CD4-positive, CD25-positive, alpha-beta regulatory T cell (primary cell): Measurements from ENCODE around the gene GOLGA6L10. TPM values are rescaled to one million over a fixed set of nuclear protein-coding genes. Genes with fewer than 3 reads are reported as not detected.
"Not testable (repeated sequence)": the region's sequence is repeated elsewhere in the genome, so short reads cannot be mapped to it uniquely, and the experiment has no call there.

Source experiments
- ATAC-seq, 2 donors: fragments of 150-1000 bp; cut with Tn5 transposase; one replicate each; pipeline ENCODE4 v1.10.0; 2021; ENCODE audit warnings: low read depth in 2 of 2, moderate number of reproducible peaks in 2 of 2, moderate library complexity in 1 of 2
- DNase-seq, 3 donors: peaks; one replicate each; pipeline versions ENCODE4 v3.0.0 to v3.0.0-alpha.2; 2012 to 2022; ENCODE audit warnings: mixed read lengths in 1 of 3
- H3K27ac ChIP-seq: one replicate; pipeline ENCODE4 v1.7.0; 2013; ENCODE audit warnings: mild to moderate bottlenecking, low read length; ENCODE audit not compliant: insufficient read depth, poor library complexity, severe bottlenecking
- H3K27me3 ChIP-seq: one replicate; pipeline ENCODE4 v1.7.0; 2013; ENCODE audit warnings: low read length; ENCODE audit not compliant: control insufficient read depth, insufficient read depth
- H3K36me3 ChIP-seq: one replicate; pipeline ENCODE4 v1.7.0; 2013; ENCODE audit warnings: mild to moderate bottlenecking, low read length, moderate library complexity; ENCODE audit not compliant: control insufficient read depth, insufficient read depth
- H3K4me1 ChIP-seq: 2 replicates; pipeline ENCODE4 v1.7.0; 2013; ENCODE audit warnings: mild to moderate bottlenecking, low read length; ENCODE audit not compliant: insufficient read depth, control insufficient read depth, poor library complexity, severe bottlenecking
- H3K4me3 ChIP-seq: one replicate; pipeline ENCODE4 v1.7.0; 2013; ENCODE audit warnings: low read depth, mild to moderate bottlenecking, low read length, moderate library complexity
- H3K9me3 ChIP-seq, 2 experiments: 1 replicate in 1 of 2; 2 replicates in 1 of 2; pipeline ENCODE4 v1.7.0; 2013; ENCODE audit warnings: low read length in 2 of 2, mild to moderate bottlenecking in 1 of 2, moderate library complexity in 1 of 2; ENCODE audit not compliant: control insufficient read depth in 2 of 2
- H3K27ac Mint-ChIP-seq, 3 donors: one replicate each; pipeline ENCODE4 v1.8.0; 2020 to 2022; ENCODE audit warnings: mild to moderate bottlenecking in 3 of 3, mixed read lengths in 3 of 3, moderate library complexity in 2 of 3
- H3K27me3 Mint-ChIP-seq: one replicate; pipeline ENCODE4 v1.8.0; 2022; ENCODE audit warnings: mild to moderate bottlenecking, mixed read lengths
- H3K36me3 Mint-ChIP-seq: one replicate; pipeline ENCODE4 v1.8.0; 2020; ENCODE audit warnings: mixed read lengths
- H3K4me1 Mint-ChIP-seq, 4 donors: one replicate each; pipeline ENCODE4 v1.8.0; 2020 to 2022; ENCODE audit warnings: mixed read lengths in 4 of 4, mild to moderate bottlenecking in 1 of 4
- H3K4me3 Mint-ChIP-seq, 4 donors: one replicate each; pipeline ENCODE4 v1.8.0; 2020 to 2022; ENCODE audit warnings: mild to moderate bottlenecking in 4 of 4, mixed read lengths in 4 of 4, moderate library complexity in 3 of 4
- H3K9me3 Mint-ChIP-seq, 7 donors: one replicate each; pipeline ENCODE4 v1.8.0; 2020 to 2022; ENCODE audit warnings: mixed read lengths in 7 of 7, mild to moderate bottlenecking in 3 of 7, moderate library complexity in 2 of 7
- polyA plus RNA-seq, 4 donors: library from polyadenylated mRNA; unstranded; fragments of 300-500 nt; fragmentation: Illumina TruSeq; gene quantifications; one replicate each; pipeline ENCODE4 v1.2.3, GENCODE V29; 2021
- total RNA-seq: library from RNA; stranded (reverse); gene quantifications from one replicate; pipeline ENCODE4 v1.2.3, GENCODE V29; 2022

Gene GOLGA6L10
- total and polyA plus RNA-seq, 5 donors from 2014 or later, result 0.06 to 2.3 (median 0.12) TPM; not detected in 1

- peak overlapping the region in 1 of 3 donors; percentile 59 for H3K27ac Mint-ChIP-seq
Measured at GRCh38 chr15:82300326-82300725, 48.9 kb downstream of the GOLGA6L10 start.

GRCh38 chr15:82299511-82299914 is 49.8 kb downstream of the GOLGA6L10 start:
- peaks cover 0 to 17% (median 6%) of the 10 kb centered on the region in 4 donors for H3K4me1 Mint-ChIP-seq
- ATAC-seq, H3K27ac Mint-ChIP-seq, H3K36me3 Mint-ChIP-seq, H3K4me3 ChIP-seq, H3K4me1 ChIP-seq, H3K9me3 ChIP-seq, H3K9me3 Mint-ChIP-seq, H3K4me3 Mint-ChIP-seq, DNase-seq, H3K27ac ChIP-seq, H3K27me3 ChIP-seq, H3K27me3 Mint-ChIP-seq, H3K36me3 ChIP-seq: not testable (repeated sequence)

More at GRCh38 chr15:82300326-82300725, 48.9 kb downstream of the GOLGA6L10 start:
- H3K9me3 Mint-ChIP-seq, DNase-seq, H3K27me3 ChIP-seq, H3K9me3 ChIP-seq, H3K27me3 Mint-ChIP-seq, H3K4me3 ChIP-seq, ATAC-seq, H3K4me3 Mint-ChIP-seq, H3K27ac ChIP-seq, H3K36me3 Mint-ChIP-seq, H3K4me1 ChIP-seq, H3K36me3 ChIP-seq: not testable (repeated sequence)
- peaks cover 0 to 20% (median 8%) of the 10 kb centered on the region in 4 donors for H3K4me1 Mint-ChIP-seq

DNA sequence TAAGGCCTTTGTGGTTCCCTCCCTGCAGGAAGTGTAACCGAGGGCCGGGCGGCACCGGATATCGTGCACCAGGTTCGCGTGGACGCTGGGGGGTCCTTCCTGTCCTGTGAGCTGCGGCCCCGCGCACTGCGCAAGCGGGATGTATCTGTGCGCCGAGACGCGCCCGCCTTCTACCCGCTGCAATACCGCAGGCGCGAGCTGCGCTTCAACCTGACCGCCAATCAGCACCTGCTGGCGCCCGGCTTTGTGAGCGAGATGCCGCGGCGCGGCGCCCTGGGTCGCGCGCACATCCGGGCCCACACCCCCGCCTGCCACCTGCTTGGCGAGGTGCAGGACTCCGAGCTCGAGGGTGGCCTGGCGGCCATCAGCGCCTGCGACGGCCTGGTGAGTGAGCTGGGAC is 50.8 kb downstream of the GOLGA6L10 start:
- no peaks in the 10 kb centered on the region for H3K9me3 ChIP-seq
- H3K4me3 Mint-ChIP-seq, result peak overlapping the region in 2 of 4 donors; percentile 13 to 62
- H3K4me3 ChIP-seq, result no peak overlapping the region
- peaks cover 0 to 17% (median 6%) of the 10 kb centered on the region in 4 donors for H3K4me1 Mint-ChIP-seq
- no peak overlapping the region for H3K27ac Mint-ChIP-seq
- peaks cover 6% of the 10 kb centered on the region for H3K27me3 Mint-ChIP-seq
- peaks cover 0 to 1% (median 0%) of the 10 kb centered on the region in 7 donors for H3K9me3 Mint-ChIP-seq
- DNase-seq, result peak in 2 of 3 donors; percentile 55 to 76
- H3K36me3 ChIP-seq, result no peaks in the 10 kb centered on the region
- ATAC-seq, result peak; percentile 83 to 84
- no peaks in the 10 kb centered on the region for H3K36me3 Mint-ChIP-seq
- no peaks in the 10 kb centered on the region for H3K27me3 ChIP-seq
- H3K27ac ChIP-seq, result no peak overlapping the region
- H3K4me1 ChIP-seq, result no peaks in the 10 kb centered on the region

DNA sequence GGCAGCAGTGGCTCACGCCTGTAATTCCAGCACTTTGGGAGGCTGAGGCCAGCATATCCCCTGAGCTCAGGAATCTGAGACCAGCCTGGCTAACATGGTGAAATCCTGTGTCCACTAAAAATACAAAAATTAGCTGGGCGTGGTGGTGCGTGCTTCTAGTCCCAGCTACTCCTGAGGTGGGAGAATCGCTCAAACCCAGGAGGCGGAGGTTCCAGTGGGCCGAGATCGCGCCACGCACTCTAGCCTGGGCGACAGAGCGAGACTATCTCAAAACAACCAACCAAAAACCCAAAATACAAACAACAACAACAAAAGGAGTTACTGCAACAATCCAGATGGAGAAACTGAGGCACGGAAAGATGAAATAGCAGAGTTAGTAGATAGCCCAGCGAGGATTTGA is 51.2 kb downstream of the GOLGA6L10 start:
- Mint-ChIP-seq H3K36me3 (no peaks in the 10 kb centered on the region), H3K9me3 (peaks cover 0 to 1% (median 0%) of the 10 kb centered on the region in 7 donors), H3K27me3 (peaks cover 6% of the 10 kb centered on the region), H3K27ac (peak overlapping the region in 1 of 3 donors; percentile 65), H3K4me1 (peaks cover 0 to 17% (median 6%) of the 10 kb centered on the region in 4 donors), H3K4me3 (peak overlapping the region in 1 of 4 donors; percentile 75)
- Histone ChIP-seq H3K27me3 (no peaks in the 10 kb centered on the region), H3K36me3 (no peaks in the 10 kb centered on the region), H3K27ac (no peak overlapping the region), H3K4me1 (no peaks in the 10 kb centered on the region), H3K9me3 (no peaks in the 10 kb centered on the region), H3K4me3 (no peak overlapping the region)
- DNase-seq (no peak), ATAC-seq (no peak)

DNA sequence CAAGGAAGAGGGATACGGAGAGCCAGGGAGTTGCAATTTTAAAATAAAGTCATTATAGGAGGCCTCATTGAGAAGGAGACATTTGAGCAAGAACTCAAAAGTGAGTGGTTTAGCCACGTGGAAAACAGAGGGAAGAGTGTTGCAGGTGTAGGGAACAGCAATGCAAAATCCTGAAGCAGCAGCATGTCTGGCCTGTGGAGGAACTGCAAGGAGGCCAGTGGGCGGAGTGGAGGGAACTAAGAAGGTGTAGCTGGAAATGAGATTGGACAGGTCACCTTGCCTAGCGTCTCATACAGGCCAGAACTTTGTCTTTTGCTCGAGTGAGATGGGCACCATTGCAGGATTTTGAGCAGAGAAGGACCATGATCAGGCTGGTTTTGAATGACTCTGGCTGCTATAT is 51.7 kb downstream of the GOLGA6L10 start:
- no peaks in the 10 kb centered on the region for H3K27me3 ChIP-seq
- H3K27ac ChIP-seq, result no peak overlapping the region
- Mint-ChIP-seq H3K36me3 (no peaks in the 10 kb centered on the region), H3K9me3 (peaks cover 0 to 1% (median 0%) of the 10 kb centered on the region in 7 donors), H3K27me3 (peaks cover 6% of the 10 kb centered on the region), H3K27ac (peak overlapping the region in 1 of 3 donors; percentile 53), H3K4me1 (peaks cover 0 to 17% (median 6%) of the 10 kb centered on the region in 4 donors), H3K4me3 (peak overlapping the region in 1 of 4 donors; percentile 75)
- DNase-seq (no peak), ATAC-seq (no peak)
- no peaks in the 10 kb centered on the region for H3K4me1 ChIP-seq
- no peak overlapping the region for H3K4me3 ChIP-seq
- no peaks in the 10 kb centered on the region for H3K9me3 ChIP-seq
- no peaks in the 10 kb centered on the region for H3K36me3 ChIP-seq

- no peak overlapping the region for H3K27ac Mint-ChIP-seq
- Histone ChIP-seq H3K36me3 (no peaks in the 10 kb centered on the region), H3K9me3 (no peaks in the 10 kb centered on the region), H3K4me1 (no peaks in the 10 kb centered on the region), H3K4me3 (no peak overlapping the region), H3K27ac (no peak overlapping the region), H3K27me3 (no peaks in the 10 kb centered on the region)
- H3K36me3 Mint-ChIP-seq, result no peaks in the 10 kb centered on the region
- H3K4me3 Mint-ChIP-seq, result no peak overlapping the region
- peaks cover 0 to 7% (median 3%) of the 10 kb centered on the region in 7 donors for H3K9me3 Mint-ChIP-seq
- H3K27me3 Mint-ChIP-seq, result peaks cover 6% of the 10 kb centered on the region
- DNase-seq (no peak), ATAC-seq (no peak)
- peaks cover 0 to 17% (median 9%) of the 10 kb centered on the region in 4 donors for H3K4me1 Mint-ChIP-seq
Measured at GRCh38 chr15:82294061-82294690, 55.1 kb downstream of the GOLGA6L10 start.

DNA sequence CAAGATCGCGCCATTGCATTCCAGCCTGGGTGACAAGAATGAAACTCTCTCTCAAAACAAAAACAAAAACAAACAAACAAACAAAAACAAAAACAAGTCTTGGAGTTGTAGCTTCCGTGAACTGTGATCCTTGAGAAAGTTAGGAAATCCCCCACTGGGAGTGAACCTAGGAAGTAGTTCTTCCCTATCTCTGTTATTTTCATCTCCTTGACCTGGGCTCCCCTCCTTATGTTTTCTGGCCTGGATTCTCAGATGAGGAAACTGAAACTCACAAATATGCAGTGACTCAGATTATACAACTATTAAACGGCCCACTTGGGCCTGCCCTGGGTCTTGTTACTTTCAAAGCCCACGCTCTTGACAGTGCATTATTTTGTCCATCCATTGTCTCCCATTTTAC is 57.0 kb downstream of the GOLGA6L10 start:
- H3K9me3 Mint-ChIP-seq, result peaks cover 0 to 17% (median 9%) of the 10 kb centered on the region in 7 donors
- Histone ChIP-seq H3K36me3 (no peaks in the 10 kb centered on the region), H3K4me3 (no peak overlapping the region), H3K27me3 (no peaks in the 10 kb centered on the region), H3K27ac (no peak overlapping the region), H3K4me1 (peaks cover 5% of the 10 kb centered on the region), H3K9me3 (peaks cover 0 to 5% of the 10 kb centered on the region in 2 experiments)
- peaks cover 0 to 14% (median 9%) of the 10 kb centered on the region in 4 donors for H3K4me1 Mint-ChIP-seq
- peaks cover 13% of the 10 kb centered on the region for H3K27me3 Mint-ChIP-seq
- DNase-seq (no peak), ATAC-seq (no peak)
- H3K4me3 Mint-ChIP-seq, result no peak overlapping the region
- H3K27ac Mint-ChIP-seq, result no peak overlapping the region
- H3K36me3 Mint-ChIP-seq, result peaks cover 2% of the 10 kb centered on the region
